GM19324 (cell line): ENCODE measurements around the gene WSB1.
"Not testable (repeated sequence)": the region's sequence is repeated elsewhere in the genome, so short reads cannot be mapped to it uniquely, and the experiment has no call there.

ENCODE experiments used
- ATAC-seq: cut with Tn5 transposase; IDR thresholded peaks from one replicate; pipeline ENCODE4 v1.9.1; 2021; ENCODE audit warnings: mild to moderate bottlenecking, moderate library complexity; ENCODE audit not compliant: unreplicated experiment, low FRiP score

WSB1 gene

GRCh38 chr17:27279132-27279531 is 14.8 kb upstream of the WSB1 start:
- not testable (repeated sequence) for ATAC-seq

GRCh38 chr17:27280527-27280926 is 13.4 kb upstream of the WSB1 start:
- ATAC-seq: no peak

GRCh38 chr17:27281438-27281837 is 12.5 kb upstream of the WSB1 start:
- no peak for ATAC-seq

- no peak for ATAC-seq
These were observed 11.8 kb upstream of the WSB1 start for GRCh38 chr17:27282054-27282551.

DNA sequence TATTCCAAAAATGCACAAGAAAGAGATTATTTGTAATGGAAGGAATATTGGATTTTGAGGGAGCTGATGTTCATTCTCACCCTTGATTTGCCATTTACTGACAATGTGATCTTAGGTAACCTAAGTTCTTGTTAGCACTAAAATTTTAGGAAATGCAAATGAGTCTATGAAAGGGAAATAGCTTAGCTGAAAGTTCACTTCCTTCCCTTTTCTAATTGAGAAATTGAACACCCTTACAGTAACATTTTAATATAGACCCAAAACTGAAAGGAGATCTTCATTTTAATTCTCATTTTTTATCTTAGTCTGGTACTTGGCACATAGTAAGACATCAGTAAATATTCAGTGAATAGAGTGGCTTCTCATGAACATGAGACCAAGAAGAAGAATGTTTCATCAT is 10.9 kb upstream of the WSB1 start:
- ATAC-seq: no peak

DNA sequence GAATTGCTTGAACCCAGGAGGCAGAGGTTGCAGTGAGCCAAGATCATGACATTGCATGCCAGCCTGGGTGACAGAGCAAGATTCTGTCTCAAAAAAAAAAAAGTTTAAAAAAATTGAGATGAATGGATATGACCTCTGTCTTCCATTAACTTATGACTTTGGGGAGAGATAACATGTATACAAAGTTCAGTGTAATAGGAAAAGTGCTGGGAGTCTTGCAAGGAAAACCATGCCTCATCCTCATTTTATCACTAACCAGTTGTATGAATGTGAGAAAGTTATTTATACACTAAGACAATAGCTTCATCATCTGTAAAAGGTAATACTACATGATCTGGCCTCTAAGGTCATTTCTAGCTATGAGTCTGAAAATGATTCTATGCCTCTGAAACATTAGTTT is 10.2 kb upstream of the WSB1 start:
- no peak for ATAC-seq

- no peak for ATAC-seq
These were observed 9.0 kb upstream of the WSB1 start for GRCh38 chr17:27284811-27285415.

DNA sequence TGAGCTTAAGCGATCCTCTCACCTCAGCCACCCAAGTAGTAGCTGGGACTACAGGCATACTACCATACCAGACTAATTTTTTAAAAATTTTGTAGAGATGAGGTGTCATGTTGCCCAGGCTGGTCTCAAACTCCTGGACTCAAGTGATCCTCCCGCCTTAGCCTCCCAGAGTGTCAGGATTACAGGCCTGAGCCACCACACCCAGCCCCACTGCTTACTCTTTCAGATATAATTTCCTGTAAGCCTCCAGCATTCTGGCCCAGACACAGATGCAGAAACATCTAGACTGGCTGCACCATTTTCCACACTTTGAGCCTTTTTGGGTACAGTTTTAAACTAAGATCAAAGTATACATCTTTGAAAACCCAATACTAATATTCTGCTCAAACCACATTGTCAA is 8.4 kb upstream of the WSB1 start:
- no peak for ATAC-seq

DNA sequence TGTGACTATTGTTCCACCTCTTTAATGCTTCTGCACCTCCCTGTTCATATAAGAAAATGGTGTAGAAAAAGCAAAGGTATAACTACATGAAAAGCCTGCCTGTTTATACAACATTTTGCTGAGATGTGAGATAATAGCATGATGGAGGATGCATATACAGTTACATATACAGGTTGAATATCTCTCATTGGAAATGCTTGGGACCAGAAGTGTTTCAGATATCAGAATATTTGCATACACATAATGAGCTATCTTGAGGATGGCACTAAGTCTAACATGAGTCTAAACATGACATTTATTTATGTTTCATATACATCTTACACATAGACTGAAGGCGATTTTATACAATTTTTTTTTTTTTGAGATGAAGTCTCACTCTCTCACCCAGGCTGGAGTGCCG is 5.7 kb upstream of the WSB1 start:
- no peak for ATAC-seq

GRCh38 chr17:27289856-27290255 is 4.1 kb upstream of the WSB1 start:
- ATAC-seq: no peak

DNA sequence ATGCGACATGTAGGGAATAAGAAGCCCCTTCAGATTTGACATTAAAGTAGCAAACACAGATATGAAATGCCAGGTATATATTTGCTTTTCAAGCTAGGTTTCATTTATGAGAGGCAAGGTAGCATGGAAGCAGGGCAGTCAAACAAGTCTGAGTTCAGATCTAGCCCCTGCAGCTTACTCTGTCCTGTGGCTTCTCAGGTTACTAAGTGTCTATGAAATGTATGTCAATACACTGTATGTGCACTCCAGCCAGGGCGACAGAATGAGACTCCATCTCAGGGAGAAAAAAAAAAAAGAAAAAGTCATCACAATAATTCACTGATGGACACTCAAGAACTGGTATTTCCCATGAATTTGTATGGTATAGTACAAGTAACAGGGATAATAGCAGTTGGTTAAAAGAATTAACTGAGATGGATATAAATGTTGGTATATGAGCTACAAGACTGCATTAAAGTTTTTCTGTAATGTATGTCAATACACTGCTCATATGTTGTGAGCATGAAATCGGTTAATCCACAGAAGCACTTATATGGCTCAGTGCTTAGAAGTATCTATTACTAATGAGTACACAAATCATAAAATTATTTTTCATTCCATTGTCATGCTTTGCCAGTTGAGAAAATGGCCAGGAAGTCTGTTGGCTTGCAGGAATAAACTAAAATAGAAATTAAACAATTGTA is 2.9 kb upstream of the WSB1 start:
- no peak for ATAC-seq

DNA sequence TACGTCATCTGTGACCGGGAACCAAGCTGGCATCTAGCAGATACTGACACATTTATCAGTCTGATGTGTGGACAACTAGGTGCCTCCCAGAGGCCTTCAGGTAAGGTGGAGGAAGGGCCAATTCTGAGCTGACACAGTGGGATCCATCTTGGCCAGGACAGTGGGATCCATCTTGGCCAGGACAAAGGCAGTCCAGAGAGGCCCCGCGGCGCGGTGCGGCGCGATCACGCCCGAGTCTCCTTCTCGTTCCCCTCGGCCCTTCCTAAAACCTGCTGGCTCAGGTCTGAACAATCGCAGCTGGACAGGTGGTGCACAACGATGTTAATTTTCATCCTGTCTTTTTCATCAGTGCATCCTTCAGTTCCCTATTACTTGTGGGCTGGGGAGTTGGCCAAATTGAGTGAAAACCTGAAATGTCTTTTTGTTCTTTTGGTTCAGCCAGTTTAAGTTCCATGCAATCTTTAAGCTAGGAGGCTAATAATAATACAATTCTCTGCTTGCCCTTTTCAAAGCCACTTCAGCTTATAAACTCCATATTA is 486 bp upstream of the WSB1 start:
- ATAC-seq: no peak

DNA sequence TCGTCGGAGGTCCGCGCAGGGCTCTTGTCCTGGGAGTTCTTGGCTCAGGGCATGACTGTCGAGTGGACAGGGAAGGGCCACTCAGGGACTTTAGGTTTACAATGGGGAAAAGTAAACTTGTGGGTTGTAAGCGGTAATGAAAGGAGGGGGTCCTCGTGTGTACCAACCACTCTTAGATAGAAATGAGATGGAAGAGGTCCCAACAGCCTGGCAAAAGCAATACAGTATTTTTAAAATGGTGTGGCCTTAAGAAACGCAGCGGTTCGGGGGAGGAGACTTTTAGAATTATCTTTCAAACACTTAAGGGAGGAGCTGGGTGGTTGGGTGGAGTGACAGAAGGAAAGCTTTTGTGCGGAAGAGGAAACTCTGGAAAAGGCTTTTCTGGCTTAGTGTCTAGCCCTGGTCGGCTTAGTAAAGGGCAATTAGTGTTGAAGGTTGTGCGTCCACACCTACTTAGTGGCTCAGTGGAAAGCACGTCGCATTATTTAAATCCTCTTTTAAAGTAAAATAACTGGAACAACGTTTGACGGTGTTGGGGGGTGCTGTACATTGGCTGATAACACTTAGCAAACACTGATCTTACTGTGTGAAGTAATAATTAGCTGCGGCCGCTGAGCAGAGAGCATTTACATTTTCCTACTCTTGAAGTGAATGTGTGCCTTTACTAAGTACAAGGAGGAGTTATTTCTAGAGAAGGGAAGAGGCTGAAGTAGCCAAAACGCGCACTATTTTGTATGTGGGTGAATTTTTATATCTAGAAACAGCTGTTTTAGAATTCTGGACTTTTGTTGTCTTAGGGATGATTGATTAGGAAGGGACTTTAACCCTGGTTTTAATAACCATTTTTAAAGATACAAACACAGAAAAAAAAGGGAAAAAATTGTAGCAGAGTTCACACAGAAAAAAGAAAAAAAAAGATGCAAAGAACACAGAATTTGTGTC is 1.0 kb downstream of the WSB1 start:
- ATAC-seq: peak; percentile 25

DNA sequence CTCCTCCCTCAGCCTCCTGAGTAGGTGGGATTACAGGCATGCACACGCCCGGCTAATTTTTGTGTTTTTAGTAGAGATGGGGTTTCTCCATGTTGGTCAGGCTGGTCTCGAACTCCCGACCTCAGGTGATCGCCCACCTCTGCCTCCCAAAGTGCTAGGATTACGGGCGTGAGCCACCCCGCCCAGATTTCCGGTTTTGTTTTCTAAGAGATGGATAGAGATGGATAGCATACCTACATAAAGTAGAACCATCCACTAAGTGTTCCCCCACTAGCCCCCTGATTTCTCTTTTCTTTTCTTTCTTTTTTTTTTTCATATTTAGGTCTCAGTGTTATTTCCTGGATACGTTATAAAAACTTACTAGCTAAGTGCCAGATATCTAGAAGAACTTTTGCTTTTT is 2.0 kb downstream of the WSB1 start:
- ATAC-seq: no peak

GRCh38 chr17:27296428-27296979 is 2.6 kb downstream of the WSB1 start:
- no peak for ATAC-seq

- ATAC-seq: no peak
These were observed 5.6 kb downstream of the WSB1 start for GRCh38 chr17:27299384-27300049.

- no peak for ATAC-seq
These were observed 9.8 kb downstream of the WSB1 start for GRCh38 chr17:27303734-27304133.

GRCh38 chr17:27306276-27306835 is 12.4 kb downstream of the WSB1 start:
- ATAC-seq: no peak

GRCh38 chr17:27310565-27311110 is 16.7 kb downstream of the WSB1 start:
- no peak for ATAC-seq

GRCh38 chr17:27313301-27313700 is 19.4 kb downstream of the WSB1 start:
- ATAC-seq: no peak
